T-helper 1 cell treated with Interleukin-12 subunit alpha and Interleukin-12 subunit beta and Interleukin-4 antibody, amounts not matched to agents 30 μg/mL and 1 μg/mL, for 36 hours (primary cell): Measurements from ENCODE around the gene ANO3.
"Not testable (repeated sequence)": the region's sequence is repeated elsewhere in the genome, so short reads cannot be mapped to it uniquely, and the experiment has no call there.

Source experiments
- H3K27ac Mint-ChIP-seq: one replicate; pipeline ENCODE4 v1.8.0; 2021; ENCODE audit warnings: mild to moderate bottlenecking, mixed read lengths
- H3K27me3 Mint-ChIP-seq: one replicate; pipeline ENCODE4 v1.8.0; 2021; ENCODE audit warnings: low read depth, mixed read lengths
- H3K36me3 Mint-ChIP-seq: one replicate; pipeline ENCODE4 v1.8.0; 2021; ENCODE audit warnings: low read depth, mixed read lengths
- H3K4me1 Mint-ChIP-seq: one replicate; pipeline ENCODE4 v1.8.0; 2021; ENCODE audit warnings: low read depth, mixed read lengths
- H3K4me3 Mint-ChIP-seq: one replicate; pipeline ENCODE4 v1.8.0; 2021; ENCODE audit warnings: mild to moderate bottlenecking, moderate library complexity, mixed read lengths
- H3K9me3 Mint-ChIP-seq: one replicate; pipeline ENCODE4 v1.8.0; 2021; ENCODE audit warnings: mixed read lengths

ANO3 gene

DNA sequence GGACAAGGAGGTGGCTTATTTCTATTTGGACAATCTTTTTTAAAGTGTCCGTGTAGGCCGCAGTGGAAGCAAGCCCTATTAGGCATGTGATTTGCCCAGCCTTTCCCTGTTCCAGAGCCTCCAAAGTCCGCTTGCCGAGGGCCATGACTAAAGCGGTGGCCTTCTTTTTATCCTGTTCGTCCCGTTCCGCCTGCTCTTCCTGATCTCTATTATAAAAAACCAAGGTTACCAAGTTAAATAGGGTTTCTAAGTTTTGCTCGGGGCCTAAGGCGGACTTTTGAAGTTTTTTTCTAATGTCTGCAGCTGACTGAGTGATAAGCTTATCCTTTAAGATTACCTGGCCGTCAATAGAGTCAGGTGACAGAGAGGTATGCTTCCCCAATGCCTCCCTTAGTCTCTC is 261.8 kb downstream of the ANO3 start:
- Mint-ChIP-seq H3K4me1 (no peaks in the 10 kb centered on the region), H3K27me3 (no peaks in the 10 kb centered on the region), H3K4me3 (no peak overlapping the region), H3K36me3 (no peaks in the 10 kb centered on the region), H3K27ac (no peak overlapping the region), H3K9me3 (peaks cover 20% of the 10 kb centered on the region)

DNA sequence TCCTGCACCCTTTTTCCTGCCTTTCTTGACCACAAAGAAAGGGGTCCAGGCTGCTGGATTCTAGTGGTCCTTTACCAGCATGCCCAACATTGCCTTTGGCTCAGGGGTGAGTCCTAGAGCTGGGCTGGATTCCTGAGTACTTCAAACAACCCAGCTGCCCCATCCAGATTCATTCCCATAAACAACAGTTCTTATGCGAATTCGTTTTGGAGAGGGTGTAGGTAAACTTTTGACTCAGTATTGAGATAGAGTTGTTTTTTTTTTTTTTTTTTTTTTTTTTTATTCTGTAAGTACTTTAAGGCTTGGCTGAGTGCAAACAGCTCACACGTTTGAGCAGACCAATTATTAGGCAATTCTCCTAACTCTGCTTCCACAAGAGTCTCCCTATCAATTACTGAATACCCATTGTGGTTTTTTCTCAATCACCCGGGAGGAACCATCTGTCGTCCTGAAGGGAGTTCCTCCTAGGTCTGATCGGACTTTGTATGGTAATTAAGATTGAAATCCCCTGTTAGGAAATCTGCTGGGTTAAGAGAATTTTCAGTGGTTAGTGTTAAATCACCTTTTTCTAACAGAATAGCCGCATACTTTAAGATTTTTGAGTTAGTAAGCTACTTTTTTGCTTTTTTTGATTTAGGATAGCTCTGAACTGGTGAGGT is 263.4 kb downstream of the ANO3 start:
- H3K27ac Mint-ChIP-seq, H3K4me3 Mint-ChIP-seq, H3K4me1 Mint-ChIP-seq, H3K27me3 Mint-ChIP-seq, H3K36me3 Mint-ChIP-seq: not testable (repeated sequence)
- H3K9me3 Mint-ChIP-seq, result peaks cover 13% of the 10 kb centered on the region

DNA sequence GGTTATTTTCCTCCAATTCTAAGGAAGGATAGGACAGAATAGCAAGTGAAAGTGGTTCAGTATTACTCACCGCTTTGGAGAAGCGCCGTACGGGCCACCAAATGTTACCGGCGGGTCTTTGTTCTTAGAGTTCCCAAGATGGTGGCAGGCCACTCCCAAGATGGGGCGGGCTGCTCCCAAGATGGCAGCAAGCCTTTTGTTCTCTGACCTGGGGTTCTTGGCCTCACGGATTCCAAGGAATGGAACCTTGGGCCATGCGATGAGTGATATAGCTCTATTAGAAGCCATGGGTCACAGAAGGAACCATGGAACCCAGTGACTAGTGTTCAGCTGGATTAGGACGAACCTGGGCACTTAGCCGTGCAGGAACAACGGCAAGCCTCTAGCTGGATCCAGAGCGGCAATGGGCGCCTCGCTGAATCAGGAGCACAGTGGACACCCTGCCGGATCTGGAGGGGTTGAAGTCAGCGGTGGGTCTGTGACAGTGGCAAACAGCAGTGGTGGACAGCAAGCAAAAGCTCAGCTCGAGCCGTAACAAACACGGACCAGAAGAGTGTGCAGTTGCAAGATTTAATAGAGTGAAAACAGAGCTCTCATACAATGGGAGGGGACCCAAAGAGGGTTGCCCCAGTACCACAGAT is 265.2 kb downstream of the ANO3 start:
- H3K36me3 Mint-ChIP-seq, H3K4me3 Mint-ChIP-seq, H3K27me3 Mint-ChIP-seq, H3K27ac Mint-ChIP-seq, H3K9me3 Mint-ChIP-seq, H3K4me1 Mint-ChIP-seq: not testable (repeated sequence)

DNA sequence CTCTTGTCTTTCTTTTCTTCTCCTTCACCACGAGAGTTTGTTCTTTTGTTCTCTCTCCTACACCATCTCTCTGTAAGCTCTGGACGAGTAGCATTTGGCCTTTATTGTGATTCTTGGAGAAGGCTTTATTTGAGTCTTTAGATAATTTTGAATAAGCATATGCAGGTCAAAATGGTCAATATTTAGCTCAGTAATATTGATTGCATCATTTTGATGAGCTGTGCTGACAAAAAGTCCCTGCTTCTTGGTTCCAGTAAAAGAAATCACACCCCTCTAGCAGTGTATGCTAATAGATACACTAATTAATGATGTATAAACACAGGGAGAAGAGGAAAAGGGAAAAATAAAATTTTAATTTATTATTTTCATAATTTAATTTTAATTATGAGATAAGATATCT is 266.0 kb downstream of the ANO3 start:
- Mint-ChIP-seq H3K27me3 (no peaks in the 10 kb centered on the region), H3K36me3 (no peaks in the 10 kb centered on the region), H3K4me3 (no peak overlapping the region), H3K27ac (no peak overlapping the region), H3K4me1 (no peaks in the 10 kb centered on the region), H3K9me3 (peaks cover 5% of the 10 kb centered on the region)

DNA sequence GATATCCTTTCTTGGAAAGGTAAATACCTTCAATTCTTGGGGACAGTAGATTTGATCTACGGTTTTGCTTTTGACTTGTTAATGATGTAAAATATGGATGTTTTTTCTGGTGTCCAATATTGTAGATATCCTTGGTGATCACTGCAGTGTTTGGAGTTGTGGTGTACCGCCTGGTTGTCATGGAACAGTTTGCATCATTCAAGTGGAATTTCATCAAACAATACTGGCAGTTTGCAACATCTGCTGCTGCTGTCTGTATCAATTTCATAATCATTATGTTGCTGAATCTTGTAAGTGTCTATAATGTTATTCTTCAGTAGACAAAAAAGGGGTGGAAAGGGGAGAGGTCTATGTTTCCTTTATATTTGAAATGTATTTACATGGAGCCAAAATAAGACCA is 267.5 kb downstream of the ANO3 start:
- Mint-ChIP-seq H3K36me3 (no peaks in the 10 kb centered on the region), H3K27ac (no peak overlapping the region), H3K9me3 (peaks cover 5% of the 10 kb centered on the region), H3K27me3 (no peaks in the 10 kb centered on the region), H3K4me3 (no peak overlapping the region), H3K4me1 (no peaks in the 10 kb centered on the region)

DNA sequence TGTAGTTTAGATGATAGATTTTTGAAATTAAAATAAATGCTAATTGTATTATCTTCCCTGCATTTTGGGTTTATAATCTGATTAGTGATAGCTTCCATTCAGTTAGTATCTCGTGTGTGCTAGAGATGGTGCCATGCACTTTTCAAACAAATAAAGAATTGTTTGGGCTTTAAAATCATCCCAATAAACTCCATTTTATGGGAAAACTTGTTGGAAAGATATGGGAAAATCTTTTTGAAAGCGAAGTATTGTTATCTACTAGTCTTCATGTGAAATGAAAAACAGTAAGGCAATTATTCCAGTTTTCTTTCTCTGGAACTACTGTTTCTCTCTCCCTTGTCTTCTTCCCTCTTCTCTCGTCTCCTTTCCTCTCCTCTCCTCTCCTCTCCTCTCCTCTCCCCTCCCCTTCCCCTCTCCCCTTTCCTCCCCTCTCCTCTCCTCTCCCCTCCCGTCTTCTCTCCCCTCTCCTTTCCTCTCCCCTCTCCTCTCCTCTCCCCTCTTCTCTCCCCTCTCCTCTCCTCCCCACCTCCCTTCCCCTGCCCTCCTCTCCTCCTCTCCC is 268.0 kb downstream of the ANO3 start:
- no peaks in the 10 kb centered on the region for H3K4me1 Mint-ChIP-seq
- H3K4me3 Mint-ChIP-seq, result no peak overlapping the region
- H3K9me3 Mint-ChIP-seq, result peaks cover 5% of the 10 kb centered on the region
- no peak overlapping the region for H3K27ac Mint-ChIP-seq
- no peaks in the 10 kb centered on the region for H3K36me3 Mint-ChIP-seq
- H3K27me3 Mint-ChIP-seq, result no peaks in the 10 kb centered on the region

DNA sequence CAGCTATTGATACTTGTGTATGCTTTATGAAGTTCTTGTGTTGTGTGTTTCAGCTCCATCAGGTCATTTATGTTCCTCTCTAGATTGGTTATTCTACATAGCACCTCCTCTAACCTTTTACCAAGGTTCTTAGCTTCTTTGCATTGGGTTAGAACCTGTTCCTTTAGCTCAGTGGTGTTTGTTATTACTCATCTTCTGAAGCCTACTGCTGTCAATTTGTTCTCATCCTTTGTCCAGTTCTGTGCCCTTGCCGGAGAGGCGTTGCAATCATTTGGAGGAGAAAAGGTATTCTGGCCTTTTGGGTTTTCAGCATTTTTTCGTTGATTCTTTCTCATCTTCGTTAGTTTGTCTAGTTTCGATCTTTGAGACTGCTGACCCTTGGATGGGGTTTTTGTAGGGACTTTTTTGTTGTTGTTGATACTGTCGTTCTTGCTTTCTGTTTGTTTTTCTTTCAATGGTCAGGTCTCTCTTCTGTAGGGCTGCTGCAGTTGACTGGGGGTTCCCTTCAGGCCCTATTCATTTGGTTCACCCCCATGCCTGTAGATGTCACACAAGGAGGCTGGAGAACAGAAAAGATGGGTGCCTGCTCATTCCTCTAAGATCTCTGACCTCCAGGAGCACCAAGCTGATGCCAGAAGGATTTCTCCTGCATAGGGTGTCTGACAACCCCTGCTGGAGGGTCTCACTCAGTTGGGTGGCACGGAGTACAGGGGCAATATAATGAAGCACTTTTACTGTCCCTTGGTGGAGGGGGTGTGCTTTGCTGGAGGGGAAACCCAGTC is 276.0 kb downstream of the ANO3 start:
- H3K4me1 Mint-ChIP-seq, result no peaks in the 10 kb centered on the region
- peaks cover 13% of the 10 kb centered on the region for H3K9me3 Mint-ChIP-seq
- H3K27ac Mint-ChIP-seq, result no peak overlapping the region
- H3K27me3 Mint-ChIP-seq, result no peaks in the 10 kb centered on the region
- H3K4me3 Mint-ChIP-seq, result no peak overlapping the region
- no peaks in the 10 kb centered on the region for H3K36me3 Mint-ChIP-seq

DNA sequence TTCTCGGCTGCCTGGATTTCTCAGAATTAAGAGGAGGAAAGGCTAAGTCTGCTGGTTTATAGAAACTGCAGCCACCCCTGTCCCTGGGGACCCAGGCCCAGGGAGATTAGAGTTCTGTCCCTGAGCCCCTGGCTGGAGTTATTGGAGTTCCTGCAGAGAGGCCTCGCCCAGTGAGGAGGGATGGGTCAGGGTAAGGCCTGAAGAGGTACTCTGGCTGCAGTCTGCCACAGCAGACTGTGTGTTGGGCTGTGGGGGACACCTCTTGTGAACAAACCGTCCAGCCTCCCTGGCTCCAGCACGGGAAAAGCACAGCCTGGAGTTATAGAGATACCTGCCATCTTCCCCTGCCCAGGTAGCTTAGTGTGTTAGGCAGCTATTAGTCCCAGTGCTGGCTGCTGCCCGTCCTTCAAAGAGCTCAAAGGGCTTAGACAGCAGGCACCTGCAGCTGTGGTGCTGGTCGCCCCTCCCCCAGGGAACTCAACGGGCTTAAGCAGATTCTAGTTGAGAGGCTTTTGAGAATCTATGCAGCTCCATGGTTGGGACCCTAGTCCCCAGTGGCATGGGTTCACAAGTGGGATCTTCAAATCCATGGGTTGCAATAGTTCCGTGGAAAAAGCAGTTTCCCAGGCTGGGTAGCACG is 276.7 kb downstream of the ANO3 start:
- Mint-ChIP-seq H3K9me3 (peaks cover 17% of the 10 kb centered on the region), H3K4me3 (no peak overlapping the region), H3K4me1 (no peaks in the 10 kb centered on the region), H3K27me3 (no peaks in the 10 kb centered on the region), H3K27ac (no peak overlapping the region), H3K36me3 (no peaks in the 10 kb centered on the region)

DNA sequence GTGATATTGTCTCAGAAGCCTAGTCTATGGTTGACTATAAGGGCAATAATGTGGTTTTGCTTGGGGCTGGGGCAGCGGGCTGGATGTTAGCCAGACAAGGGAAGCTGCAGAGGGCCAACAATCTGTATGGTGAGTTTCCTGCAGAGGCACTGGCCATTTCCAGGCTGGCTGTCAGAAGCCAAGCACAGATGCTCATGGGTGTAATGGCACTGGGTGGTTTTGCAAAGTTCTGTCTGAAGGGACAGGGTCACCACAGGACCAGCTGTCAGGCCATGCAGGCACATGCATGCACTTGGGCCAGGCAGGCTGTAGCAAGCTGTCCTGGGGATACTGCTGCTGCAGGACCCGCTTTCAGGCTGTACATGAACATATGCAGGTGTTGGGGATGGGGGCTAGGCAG is 281.8 kb downstream of the ANO3 start:
- Mint-ChIP-seq H3K27ac (no peak overlapping the region), H3K36me3 (no peaks in the 10 kb centered on the region), H3K27me3 (no peaks in the 10 kb centered on the region), H3K4me3 (no peak overlapping the region), H3K4me1 (no peaks in the 10 kb centered on the region), H3K9me3 (peaks cover 9% of the 10 kb centered on the region)

DNA sequence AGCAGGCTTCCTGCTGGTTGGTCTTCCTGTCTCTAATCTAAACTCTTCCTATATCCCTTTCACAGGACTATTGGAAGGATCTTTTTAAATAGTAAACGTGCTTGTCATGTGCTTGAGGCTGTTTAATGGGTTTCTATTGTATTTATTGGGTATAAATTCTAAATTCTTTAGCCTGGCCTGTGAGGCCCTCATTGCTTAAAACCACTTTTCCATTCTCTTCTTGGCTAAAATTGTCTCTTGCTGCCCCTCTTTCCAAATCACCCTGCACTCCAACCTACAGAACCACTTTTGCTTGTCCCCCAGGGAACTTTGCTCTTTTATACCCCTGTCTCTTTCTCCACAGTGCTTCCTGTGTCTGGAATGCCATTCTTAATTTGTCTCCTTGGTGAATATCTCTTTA is 286.5 kb downstream of the ANO3 start:
- H3K36me3 Mint-ChIP-seq, result no peaks in the 10 kb centered on the region
- no peaks in the 10 kb centered on the region for H3K27me3 Mint-ChIP-seq
- H3K4me1 Mint-ChIP-seq, result no peaks in the 10 kb centered on the region
- H3K27ac Mint-ChIP-seq, result no peak overlapping the region
- no peak overlapping the region for H3K4me3 Mint-ChIP-seq
- peaks cover 6% of the 10 kb centered on the region for H3K9me3 Mint-ChIP-seq

DNA sequence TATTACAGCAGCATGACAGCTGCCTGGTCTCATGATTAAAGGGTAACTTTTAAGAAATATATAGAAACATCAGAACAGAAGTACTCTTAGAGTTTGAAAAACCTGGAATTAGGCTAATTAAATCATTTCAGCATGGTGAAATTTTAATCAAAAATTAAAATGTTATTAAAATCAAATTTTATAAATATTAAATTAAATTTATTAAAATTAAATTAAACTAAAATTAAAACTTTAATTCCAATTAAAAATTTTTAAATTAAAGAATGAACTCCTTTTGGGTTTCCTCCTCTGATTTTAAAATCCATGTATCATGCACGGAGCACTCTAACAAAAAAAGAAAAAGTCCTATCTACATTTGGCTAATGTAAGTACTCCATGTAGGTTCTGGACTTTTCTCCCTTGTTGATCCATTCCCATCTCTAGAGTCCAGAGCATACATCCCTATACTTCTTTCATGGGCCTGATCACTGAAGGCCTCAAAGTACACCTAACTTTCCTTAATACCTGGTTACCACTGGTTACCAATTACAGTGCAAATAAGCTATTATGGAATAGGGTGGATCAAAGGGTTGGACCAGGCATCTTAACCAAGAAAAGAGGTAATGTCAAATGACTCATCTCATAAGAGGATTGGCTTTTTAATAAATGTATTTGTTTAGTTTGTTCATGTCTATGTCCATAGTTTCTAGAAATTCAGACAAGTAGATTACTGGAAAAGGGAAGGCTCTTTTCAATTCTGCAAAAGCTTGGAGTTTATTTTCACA is 288.5 kb downstream of the ANO3 start:
- H3K27ac Mint-ChIP-seq, result no peak overlapping the region
- H3K4me1 Mint-ChIP-seq, result no peaks in the 10 kb centered on the region
- no peak overlapping the region for H3K4me3 Mint-ChIP-seq
- no peaks in the 10 kb centered on the region for H3K27me3 Mint-ChIP-seq
- no peaks in the 10 kb centered on the region for H3K36me3 Mint-ChIP-seq
- peaks cover 4% of the 10 kb centered on the region for H3K9me3 Mint-ChIP-seq

DNA sequence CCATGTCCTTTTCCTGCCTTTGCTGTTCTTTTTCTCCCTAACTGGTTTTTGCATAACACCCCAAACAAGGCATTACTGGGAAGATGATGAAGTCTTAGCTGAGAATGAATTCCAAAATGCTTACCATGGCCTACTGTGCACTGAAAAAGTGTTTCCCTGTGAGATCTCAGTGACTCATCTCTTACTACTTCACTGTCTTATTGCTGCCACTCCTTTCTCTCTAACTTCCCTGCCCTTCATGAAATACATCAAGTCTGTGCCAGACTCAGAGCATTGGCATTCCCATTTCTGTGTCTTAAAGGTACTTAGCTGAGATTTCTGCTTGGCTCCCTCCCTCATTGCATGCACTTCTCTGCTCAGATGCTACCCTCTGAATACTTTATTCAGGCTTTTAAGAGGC is 289.2 kb downstream of the ANO3 start:
- no peaks in the 10 kb centered on the region for H3K4me1 Mint-ChIP-seq

DNA sequence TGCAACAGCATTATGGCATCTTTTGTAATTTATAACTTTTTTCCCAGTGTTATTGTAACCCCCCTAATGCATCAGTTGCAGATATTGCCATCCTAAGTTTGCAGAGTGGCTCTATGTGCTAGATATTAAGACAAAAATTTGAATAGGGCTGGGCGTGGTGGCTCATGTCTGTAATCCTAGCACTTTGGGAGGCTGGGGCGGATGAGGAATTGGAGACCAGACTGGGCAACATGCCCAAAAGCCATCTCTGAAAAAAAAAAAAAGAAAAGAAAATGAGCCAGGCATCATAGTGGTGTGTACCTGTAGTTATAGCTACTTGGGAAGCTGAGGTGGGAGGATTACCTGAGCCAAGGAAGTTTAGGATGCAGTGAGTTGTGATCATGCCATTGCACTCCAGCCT is 290.3 kb downstream of the ANO3 start:
- no peak overlapping the region for H3K4me3 Mint-ChIP-seq
- no peaks in the 10 kb centered on the region for H3K27me3 Mint-ChIP-seq
- H3K4me1 Mint-ChIP-seq, result no peaks in the 10 kb centered on the region
- no peak overlapping the region for H3K27ac Mint-ChIP-seq
- H3K36me3 Mint-ChIP-seq, result no peaks in the 10 kb centered on the region
- H3K9me3 Mint-ChIP-seq, result no peaks in the 10 kb centered on the region

More for the DNA sequence above, 289.2 kb downstream of the ANO3 start:
- Mint-ChIP-seq H3K9me3 (peaks cover 3% of the 10 kb centered on the region), H3K27ac (no peak overlapping the region), H3K36me3 (no peaks in the 10 kb centered on the region), H3K4me3 (no peak overlapping the region), H3K27me3 (no peaks in the 10 kb centered on the region)

DNA sequence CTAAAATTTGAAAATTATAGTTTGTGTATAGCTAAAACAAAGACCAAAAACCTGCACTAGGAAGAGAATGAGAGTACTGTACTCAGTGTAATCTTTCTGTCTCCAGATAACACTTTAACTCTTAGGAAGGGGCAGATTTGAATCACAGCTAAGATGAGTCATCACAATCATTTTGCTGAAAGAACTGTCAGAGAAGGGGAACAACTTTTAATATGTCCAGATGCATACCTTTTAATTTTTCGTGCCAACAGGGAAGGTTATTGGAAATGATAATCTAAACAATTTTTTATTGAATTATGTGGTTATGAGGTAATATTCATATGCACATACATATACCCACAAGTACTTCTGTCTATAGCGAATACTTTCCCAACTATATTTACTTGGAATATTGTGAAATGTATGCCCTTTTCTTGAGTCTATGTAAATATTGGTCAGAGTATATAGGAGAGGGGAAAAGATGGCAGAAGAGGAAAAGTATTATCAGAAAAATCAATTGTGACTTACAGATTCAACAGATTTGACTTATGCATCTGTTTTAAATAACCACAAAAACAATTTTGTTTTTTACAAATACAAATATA is 291.2 kb downstream of the ANO3 start:
- H3K9me3 Mint-ChIP-seq, result no peaks in the 10 kb centered on the region
- no peak overlapping the region for H3K27ac Mint-ChIP-seq
- no peaks in the 10 kb centered on the region for H3K4me1 Mint-ChIP-seq
- H3K27me3 Mint-ChIP-seq, result no peaks in the 10 kb centered on the region
- no peak overlapping the region for H3K4me3 Mint-ChIP-seq
- no peaks in the 10 kb centered on the region for H3K36me3 Mint-ChIP-seq
